GM20000 (cell line): ENCODE measurements around the gene SYT17.
"Not testable (repeated sequence)": the region's sequence is repeated elsewhere in the genome, so short reads cannot be mapped to it uniquely, and the experiment has no call there.

Source experiments
- DNase-seq: peaks from one replicate; pipeline ENCODE4 v3.0.0; 2012; ENCODE audit warnings: low spot score
- CTCF ChIP-seq: IDR thresholded peaks from 2 replicates; pipeline ENCODE4 v1.5.1; 2012; ENCODE audit warnings: mild to moderate bottlenecking, control low read depth; ENCODE audit errors: extremely low read depth, missing control alignments

Gene SYT17

DNA sequence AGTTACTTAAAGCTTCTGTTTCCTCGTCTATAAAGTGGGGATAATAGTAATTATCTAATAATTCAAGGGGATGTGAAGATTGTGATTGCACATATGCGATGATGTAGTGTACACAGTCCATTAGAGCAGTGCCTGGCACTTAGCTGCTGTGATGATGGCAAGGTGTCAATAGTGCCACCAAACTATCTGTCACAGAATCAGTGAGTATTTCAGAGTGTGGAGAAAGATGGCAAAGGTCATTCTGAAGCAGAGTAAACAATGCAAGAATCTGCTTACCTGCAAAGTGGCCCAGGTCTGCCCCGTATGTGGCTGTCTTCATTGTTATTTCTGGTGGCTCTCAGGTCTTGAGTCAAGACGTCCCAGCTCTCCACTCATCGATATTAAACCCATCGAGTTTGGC lies 15.1 kb downstream of the SYT17 start:
- DNase-seq: no peak

GRCh38 chr16:19184823-19185509 lies 16.9 kb downstream of the SYT17 start:
- no peak for TF ChIP-seq CTCF
- DNase-seq: no peak

More for the DNA sequence above, 15.1 kb downstream of the SYT17 start:
- no peak for TF ChIP-seq CTCF

GRCh38 chr16:19185510-19185851 lies 17.4 kb downstream of the SYT17 start:
- no peak for TF ChIP-seq CTCF
- no peak for DNase-seq

GRCh38 chr16:19186408-19186807 lies 18.4 kb downstream of the SYT17 start:
- no peak for DNase-seq
- no peak for TF ChIP-seq CTCF

GRCh38 chr16:19187961-19188360 lies 19.9 kb downstream of the SYT17 start:
- DNase-seq: not testable (repeated sequence)

- no peak for TF ChIP-seq CTCF
- DNase-seq: no peak
Observed at GRCh38 chr16:19188406-19188805, 20.4 kb downstream of the SYT17 start.

GRCh38 chr16:19192865-19193264 lies 24.8 kb downstream of the SYT17 start:
- no peak for DNase-seq
- no peak for TF ChIP-seq CTCF

- DNase-seq: no peak
- no peak for TF ChIP-seq CTCF
Observed at GRCh38 chr16:19196871-19197270, 28.8 kb downstream of the SYT17 start.
